ENCODE measurements around the gene RAPGEF5. TPM values are rescaled to one million over a fixed set of nuclear protein-coding genes. Genes with fewer than 3 reads are reported as not detected.

The RAPGEF5 gene
- total and polyA plus RNA-seq, 4 donors, result 16.1 to 308 (median 61.4) TPM

- WGBS, 2 donors, result 89 to 93% methylated on average over 3 of the region's 3 CpGs
- ATAC-seq (ENCODE audit: insufficient read depth, low FRiP score), result no peak
- no peak overlapping the region for H3K27ac ChIP-seq (ENCODE audit: low read depth in 1 of 2, low read length in 1 of 2)
- H3K4me3 ChIP-seq, result no peak overlapping the region
- H3K9ac ChIP-seq (ENCODE audit: insufficient read depth in 1 of 2, low read length in 2 of 2), result no peak overlapping the region
- no peaks in the 10 kb centered on the region for H3K9me3 ChIP-seq (ENCODE audit: control insufficient read depth in 4 of 4, insufficient read depth in 3 of 4, low read length in 3 of 4)
- H3K27me3 ChIP-seq (ENCODE audit: control insufficient read depth in 3 of 3, insufficient read depth in 3 of 3, low read length in 2 of 3), result no peaks in the 10 kb centered on the region
- H3K36me3 ChIP-seq (ENCODE audit: control insufficient read depth in 4 of 4, insufficient read depth in 4 of 4, low read length in 4 of 4), result no peaks in the 10 kb centered on the region
- no peak for DNase-seq
- TF ChIP-seq CTCF (IDR thresholded peaks at IDR 0.05; ENCODE audit: control extremely low read depth, extremely low read depth), result no peak
- peaks cover 0 to 13% (median 0%) of the 10 kb centered on the region in 5 donors for H3K4me1 ChIP-seq (ENCODE audit: control insufficient read depth in 5 of 5, insufficient read depth in 5 of 5, low read length in 5 of 5)
Observed at GRCh38 chr7:22344655-22345054, 12.3 kb downstream of the RAPGEF5 start.

- 94 to 95% methylated on average over 7 of the region's 7 CpGs for WGBS, 2 donors
- no peak for DNase-seq
- ATAC-seq (ENCODE audit: insufficient read depth, low FRiP score), result no peak
Observed at GRCh38 chr7:22343612-22344011, 13.3 kb downstream of the RAPGEF5 start.

GRCh38 chr7:22343071-22343470, 13.9 kb downstream of the RAPGEF5 start:
- no peak for TF ChIP-seq CTCF (IDR thresholded peaks at IDR 0.05; ENCODE audit: control extremely low read depth, extremely low read depth)
- DNase-seq, result no peak
- no peaks in the 10 kb centered on the region for H3K9me3 ChIP-seq (ENCODE audit: control insufficient read depth in 4 of 4, insufficient read depth in 3 of 4, low read length in 3 of 4)
- H3K4me1 ChIP-seq (ENCODE audit: control insufficient read depth in 5 of 5, insufficient read depth in 5 of 5, low read length in 5 of 5), result peaks cover 0 to 14% (median 0%) of the 10 kb centered on the region in 5 donors
- WGBS, 2 donors, result 96 to 100% methylated on average over 5 of the region's 5 CpGs
- H3K36me3 ChIP-seq (ENCODE audit: control insufficient read depth in 4 of 4, insufficient read depth in 4 of 4, low read length in 4 of 4), result no peaks in the 10 kb centered on the region
- H3K27me3 ChIP-seq (ENCODE audit: control insufficient read depth in 3 of 3, insufficient read depth in 3 of 3, low read length in 2 of 3), result no peaks in the 10 kb centered on the region
- no peak for ATAC-seq (ENCODE audit: insufficient read depth, low FRiP score)
- no peak overlapping the region for H3K4me3 ChIP-seq
- no peak overlapping the region for H3K9ac ChIP-seq (ENCODE audit: insufficient read depth in 1 of 2, low read length in 2 of 2)
- H3K27ac ChIP-seq (ENCODE audit: low read depth in 1 of 2, low read length in 1 of 2), result no peak overlapping the region

More at GRCh38 chr7:22343612-22344011, 13.3 kb downstream of the RAPGEF5 start:
- TF ChIP-seq CTCF (IDR thresholded peaks at IDR 0.05; ENCODE audit: control extremely low read depth, extremely low read depth), result no peak
- Histone ChIP-seq H3K4me3 (no peak overlapping the region), H3K36me3 (ENCODE audit: control insufficient read depth in 4 of 4, insufficient read depth in 4 of 4, low read length in 4 of 4) (no peaks in the 10 kb centered on the region), H3K27ac (ENCODE audit: low read depth in 1 of 2, low read length in 1 of 2) (no peak overlapping the region), H3K27me3 (ENCODE audit: control insufficient read depth in 3 of 3, insufficient read depth in 3 of 3, low read length in 2 of 3) (no peaks in the 10 kb centered on the region), H3K4me1 (ENCODE audit: control insufficient read depth in 5 of 5, insufficient read depth in 5 of 5, low read length in 5 of 5) (peaks cover 0 to 16% (median 0%) of the 10 kb centered on the region in 5 donors), H3K9ac (ENCODE audit: insufficient read depth in 1 of 2, low read length in 2 of 2) (no peak overlapping the region), H3K9me3 (ENCODE audit: control insufficient read depth in 4 of 4, insufficient read depth in 3 of 4, low read length in 3 of 4) (no peaks in the 10 kb centered on the region)

Measured in lung (tissue), 12 donors.